Endothelial cell of umbilical vein (primary cell): ENCODE data around the gene PAX9. TPM values are rescaled to one million over a fixed set of nuclear protein-coding genes. Genes with fewer than 3 reads are reported as not detected.

Source experiments
- BruUV-seq: library from RNA; stranded (reverse); fragments of 400-500 nt; replicated peaks from 2 replicates; lab custom pipeline; 2021; lab: Mats Ljungman, UMichigan
- CTCF ChIA-PET: fragments of 300-600, 350-600 bp; sonication (Branson Sonifier 250); formaldehyde crosslinking; loops from one replicate; lab custom pipeline; 2021; ENCODE audit warnings: antibody characterized with exemption, inconsistent platforms; lab: Charles Lee
- POLR2A ChIA-PET: fragments of 300-600, 350-600 bp; sonication (Branson Sonifier 250); formaldehyde crosslinking; loops from one replicate; lab custom pipeline; 2021; ENCODE audit warnings: antibody characterized with exemption, inconsistent platforms; lab: Charles Lee
- DNase-seq: peaks from one replicate; pipeline ENCODE4 v3.0.0-alpha.2; 2011; ENCODE audit warnings: low read depth, low spot score
- FAIRE-seq: peaks from 2 replicates; lab custom pipeline; 2011; peaks lifted over from hg19 to GRCh38; lab: Jason Lieb, UNC
- H2AFZ ChIP-seq: 2 replicates; pipeline ENCODE4 v1.6.0; 2012; ENCODE audit warnings: low read depth, low read length, control low read depth, inconsistent platforms
- H3K27ac ChIP-seq: 2 replicates; pipeline ENCODE4 v1.5.1; 2011; ENCODE audit warnings: low read depth, mild to moderate bottlenecking, control low read depth, low read length, moderate library complexity; ENCODE audit not compliant: insufficient read depth
- H3K27me3 ChIP-seq, 2 experiments: 2 replicates each; pipeline versions ENCODE4 v1.6.0 to v1.6.1; 2011; ENCODE audit warnings: low read length in 2 of 2, mixed read lengths in 1 of 2; ENCODE audit not compliant: control insufficient read depth in 2 of 2, insufficient read depth in 2 of 2
- H3K36me3 ChIP-seq, 2 experiments: 2 replicates in 1 of 2; 3 replicates in 1 of 2; pipeline ENCODE4 v1.5.1; 2011; ENCODE audit warnings: low read length in 2 of 2, mild to moderate bottlenecking in 1 of 2, moderate library complexity in 1 of 2; ENCODE audit not compliant: control insufficient read depth in 2 of 2, insufficient read depth in 2 of 2; ENCODE audit errors: extremely low read depth in 1 of 2
- H3K4me1 ChIP-seq: 3 replicates; pipeline ENCODE4 v1.5.1; 2011; ENCODE audit warnings: mild to moderate bottlenecking, low read length; ENCODE audit not compliant: control insufficient read depth, insufficient read depth; ENCODE audit errors: extremely low read depth
- H3K4me2 ChIP-seq: 2 replicates; pipeline ENCODE4 v1.6.1; 2011; ENCODE audit warnings: low read length, control low read depth, mixed read lengths; ENCODE audit not compliant: insufficient read depth
- H3K4me3 ChIP-seq, 3 experiments: fragments of 200-600 bp in 1 of 3; sonication (generic), shearing (Covaris generic) in 1 of 3; replicated peaks in 1 of 3; 2 replicates each; pipeline ENCODE4 v1.5.1; 2011 to 2016; ENCODE audit warnings: control low read depth in 3 of 3, low read length in 3 of 3, mild to moderate bottlenecking in 2 of 3, inconsistent platforms in 1 of 3, low read depth in 1 of 3, moderate library complexity in 1 of 3; ENCODE audit not compliant: insufficient read depth in 1 of 3
- H3K79me2 ChIP-seq: 2 replicates; pipeline ENCODE4 v1.6.0; 2012; ENCODE audit warnings: low read length, inconsistent platforms; ENCODE audit not compliant: control insufficient read depth, insufficient read depth
- H3K9ac ChIP-seq: replicated peaks from 2 replicates; pipeline ENCODE3; 2011; ENCODE audit warnings: low read length, control low read depth; ENCODE audit not compliant: insufficient read depth; ENCODE audit errors: extremely low read depth
- H3K9me1 ChIP-seq: replicated peaks from 3 replicates; pipeline ENCODE4 v1.6.0; 2011; ENCODE audit warnings: mild to moderate bottlenecking, low read length; ENCODE audit not compliant: control insufficient read depth, insufficient read depth; ENCODE audit errors: extremely low read depth
- H3K9me3 ChIP-seq: replicated peaks from 2 replicates; pipeline ENCODE4 v1.5.1; 2012; ENCODE audit warnings: low read length, inconsistent platforms; ENCODE audit not compliant: control insufficient read depth, insufficient read depth
- H4K20me1 ChIP-seq: replicated peaks from 2 replicates; pipeline ENCODE3; 2011; ENCODE audit warnings: mild to moderate bottlenecking, low read length; ENCODE audit not compliant: control insufficient read depth, insufficient read depth; ENCODE audit errors: extremely low read depth
- EZH2 ChIP-seq: IDR thresholded peaks from 2 replicates; pipeline ENCODE4 v1.6.1; 2012; ENCODE audit warnings: borderline replicate concordance, low read depth, mild to moderate bottlenecking, moderate library complexity, low read length, inconsistent platforms; ENCODE audit not compliant: severe bottlenecking
- FOS ChIP-seq: IDR thresholded peaks from 2 replicates; pipeline ENCODE4 v1.6.1; 2011; ENCODE audit warnings: mild to moderate bottlenecking, low read length, moderate library complexity, borderline replicate concordance; ENCODE audit not compliant: insufficient read depth
- GATA2 ChIP-seq: IDR thresholded peaks from 2 replicates; pipeline ENCODE4 v1.7.0; 2011; ENCODE audit warnings: low read depth, mild to moderate bottlenecking, moderate library complexity, mixed read lengths, low read length; ENCODE audit not compliant: insufficient read length, insufficient read depth
- JUN ChIP-seq: IDR thresholded peaks from 2 replicates; pipeline ENCODE4 v1.6.1; 2011; ENCODE audit warnings: borderline replicate concordance, low read depth; ENCODE audit not compliant: insufficient read length, insufficient read depth
- MYC ChIP-seq: IDR thresholded peaks from one replicate; pipeline ENCODE4 v1.6.1; 2011; ENCODE audit warnings: mild to moderate bottlenecking, low read depth, low read length
- POLR2A ChIP-seq: IDR thresholded peaks from 2 replicates; pipeline ENCODE4 v1.6.1; 2012; ENCODE audit warnings: low read depth, mild to moderate bottlenecking, control low read depth, low read length
- POLR2AphosphoS5 ChIP-seq: IDR thresholded peaks from 2 replicates; pipeline ENCODE4 v1.6.1; 2012; ENCODE audit warnings: low read depth, mild to moderate bottlenecking, control low read depth, low read length, moderate library complexity; ENCODE audit not compliant: insufficient read depth
- dilution Hi-C: fragments of 300-500 bp; cut with MboI; formaldehyde crosslinking; loops from one replicate; pipeline ENCODE4 v1.15.0; 2019; ENCODE audit warnings: low sequenced_read_pairs; ENCODE audit not compliant: extremely low pct_ligation_motif_present
- intact Hi-C: fragments of 100-400 bp; cut with micrococcal nuclease; formaldehyde crosslinking; loops from one replicate; pipeline ENCODE4 v1.10.0; 2022
- polyA plus RNA-seq, 4 experiments: library from polyadenylated mRNA; depleted of rRNA in 3 of 4; stranded (reverse) in 3 of 4; unstranded in 1 of 4; fragments of >200 nt; gene quantifications; 2 replicates each; pipeline versions ENCODE4 v1.2.1 to v1.2.3, GENCODE V29; 2011 to 2012; ENCODE audit warnings: missing spikeins in 1 of 4
- total RNA-seq: library from RNA; stranded (reverse); gene quantifications from 2 replicates; pipeline ENCODE4 v1.2.3, GENCODE V29; 2021
- TF ChIP-seq, protein P1 (sequence below), 2 donors: IDR thresholded peaks; 1 replicate in 1 of 2; 2 replicates in 1 of 2; pipeline ENCODE4 v1.5.1; 2011; ENCODE audit warnings: low read length in 2 of 2, mild to moderate bottlenecking in 2 of 2, moderate library complexity in 2 of 2, control low read depth in 1 of 2, inconsistent platforms in 1 of 2, low read depth in 1 of 2; ENCODE audit not compliant: insufficient read depth in 1 of 2; ENCODE audit errors: extremely low read depth in 1 of 2
- TF ChIP-seq, protein P2 (sequence below): IDR thresholded peaks from 2 replicates; pipeline ENCODE4 v1.6.1; 2011; ENCODE audit not compliant: insufficient read depth, insufficient read length

The PAX9 gene
- total and polyA plus RNA-seq, 2 donors (not counting 3 experiments of a cell fraction or from before 2014, with no cell fraction given), result 0.37 to 0.44 TPM

DNA sequence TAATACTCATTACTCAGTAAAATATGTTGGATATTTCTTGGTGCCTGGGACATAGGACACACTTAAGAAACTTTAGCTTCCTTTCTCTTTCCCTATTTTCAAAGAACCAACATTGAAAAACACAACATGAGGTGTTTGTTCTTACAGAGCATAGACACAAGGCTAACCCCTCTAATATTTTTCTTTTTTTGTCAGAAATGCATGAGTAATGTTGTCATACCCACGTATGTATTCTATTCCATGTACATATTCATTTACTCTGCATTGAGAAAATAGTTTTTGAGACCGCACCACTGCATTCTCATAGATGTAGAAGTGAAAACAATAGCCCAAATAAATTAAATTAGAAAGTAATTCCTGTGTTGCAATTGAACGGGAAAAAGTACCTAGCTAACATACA, 13.0 kb downstream of the PAX9 start:
- FAIRE-seq (no peak), DNase-seq (no peak)
- TF ChIP-seq POLR2A, result no peak
- no peak for TF ChIP-seq MYC
- TF ChIP-seq GATA2, result no peak
- TF ChIP-seq FOS, result no peak
- TF ChIP-seq POLR2AphosphoS5, result no peak
- TF ChIP-seq, protein P1, sequence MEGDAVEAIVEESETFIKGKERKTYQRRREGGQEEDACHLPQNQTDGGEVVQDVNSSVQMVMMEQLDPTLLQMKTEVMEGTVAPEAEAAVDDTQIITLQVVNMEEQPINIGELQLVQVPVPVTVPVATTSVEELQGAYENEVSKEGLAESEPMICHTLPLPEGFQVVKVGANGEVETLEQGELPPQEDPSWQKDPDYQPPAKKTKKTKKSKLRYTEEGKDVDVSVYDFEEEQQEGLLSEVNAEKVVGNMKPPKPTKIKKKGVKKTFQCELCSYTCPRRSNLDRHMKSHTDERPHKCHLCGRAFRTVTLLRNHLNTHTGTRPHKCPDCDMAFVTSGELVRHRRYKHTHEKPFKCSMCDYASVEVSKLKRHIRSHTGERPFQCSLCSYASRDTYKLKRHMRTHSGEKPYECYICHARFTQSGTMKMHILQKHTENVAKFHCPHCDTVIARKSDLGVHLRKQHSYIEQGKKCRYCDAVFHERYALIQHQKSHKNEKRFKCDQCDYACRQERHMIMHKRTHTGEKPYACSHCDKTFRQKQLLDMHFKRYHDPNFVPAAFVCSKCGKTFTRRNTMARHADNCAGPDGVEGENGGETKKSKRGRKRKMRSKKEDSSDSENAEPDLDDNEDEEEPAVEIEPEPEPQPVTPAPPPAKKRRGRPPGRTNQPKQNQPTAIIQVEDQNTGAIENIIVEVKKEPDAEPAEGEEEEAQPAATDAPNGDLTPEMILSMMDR (IDR thresholded peaks at IDR 0.05; ENCODE audit: extremely low read depth in 1 of 2, insufficient read depth in 1 of 2, low read depth in 1 of 2, low read length in 2 of 2), result no peak
- TF ChIP-seq JUN, result no peak
- no peak for TF ChIP-seq EZH2
- TF ChIP-seq, protein P2, sequence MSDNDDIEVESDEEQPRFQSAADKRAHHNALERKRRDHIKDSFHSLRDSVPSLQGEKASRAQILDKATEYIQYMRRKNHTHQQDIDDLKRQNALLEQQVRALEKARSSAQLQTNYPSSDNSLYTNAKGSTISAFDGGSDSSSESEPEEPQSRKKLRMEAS, result no peak
- H2AFZ ChIP-seq, result no peak overlapping the region
- H3K36me3 ChIP-seq, result no peaks in the 10 kb centered on the region
- H3K27ac ChIP-seq, result no peak overlapping the region
- no peaks in the 10 kb centered on the region for H3K9me3 ChIP-seq
- H3K9ac ChIP-seq, result no peak overlapping the region
- peaks cover 6 to 34% of the 10 kb centered on the region in 2 experiments for H3K27me3 ChIP-seq
- H3K4me3 ChIP-seq, result no peak overlapping the region
- intact Hi-C loops (no loop called here), dilution Hi-C loops (no loop called here)
- CTCF ChIA-PET, result no interaction called here
- H3K4me2 ChIP-seq, result no peak overlapping the region
- no peaks in the 10 kb centered on the region for H3K4me1 ChIP-seq
- POLR2A ChIA-PET, result no interaction called here
- BruUV-seq, result no TSS peak
- no peaks in the 10 kb centered on the region for H3K9me1 ChIP-seq
- H4K20me1 ChIP-seq, result no peaks in the 10 kb centered on the region
- H3K79me2 ChIP-seq, result no peaks in the 10 kb centered on the region
